ENCODE results near the gene APBB1IP.
"Not testable (repeated sequence)": the region's sequence is repeated elsewhere in the genome, so short reads cannot be mapped to it uniquely, and the experiment has no call there.

APBB1IP gene

GRCh38 chr10:26437637-26438461, at the start of gene APBB1IP:
TSS of gene APBB1IP (plus strand) at chr10:26438341. CDS start at chr10:26492327, 53,986 bp downstream.
- ChIA-PET POLR2A (ENCODE audit: low non-redundant PET) (no interaction called here), CTCF (no interaction called here)
- no peak within 1 kb of the TSS for H3K27ac ChIP-seq
- DNase-seq (ENCODE audit: low spot score): no peak
- TF ChIP-seq CTCF (conservative IDR thresholded peaks at IDR 0.05; ENCODE audit: low read depth): no peak

- ChIA-PET POLR2A (ENCODE audit: low non-redundant PET) (no interaction called here), CTCF (no interaction called here)
- TF ChIP-seq CTCF (conservative IDR thresholded peaks at IDR 0.05; ENCODE audit: low read depth): no peak
- DNase-seq (ENCODE audit: low spot score): no peak
- H3K27ac ChIP-seq: no peak overlapping the region
Observed at GRCh38 chr10:26389533-26389932, 48.6 kb upstream of the APBB1IP start.

GRCh38 chr10:26391701-26392695, 46.1 kb upstream of the APBB1IP start:
- no peak overlapping the region for H3K27ac ChIP-seq
- CTCF ChIA-PET: interaction anchor here (0.5 kb wide), 1 partner anchor 1348 kb away, joined by 3 read pairs; no protein-coding TSS in a partner anchor
- no peak for TF ChIP-seq CTCF (conservative IDR thresholded peaks at IDR 0.05; ENCODE audit: low read depth)
- DNase-seq (ENCODE audit: low spot score): no peak
- POLR2A ChIA-PET (ENCODE audit: low non-redundant PET): no interaction called here

GRCh38 chr10:26398353-26398752, 39.8 kb upstream of the APBB1IP start:
- H3K27ac ChIP-seq; CTCF ChIA-PET; DNase-seq (ENCODE audit: low spot score); POLR2A ChIA-PET (ENCODE audit: low non-redundant PET): not testable (repeated sequence)

GRCh38 chr10:26407406-26407969, 30.7 kb upstream of the APBB1IP start:
- H3K27ac ChIP-seq: no peak overlapping the region
- no peak for TF ChIP-seq CTCF (conservative IDR thresholded peaks at IDR 0.05; ENCODE audit: low read depth)
- POLR2A ChIA-PET (ENCODE audit: low non-redundant PET): no interaction called here
- CTCF ChIA-PET: interaction anchor here (0.6 kb wide), 1 partner anchor 158 kb away, joined by 3 read pairs; no protein-coding TSS in a partner anchor
- DNase-seq (ENCODE audit: low spot score): peak; percentile 14

- DNase-seq (ENCODE audit: low spot score): no peak
- H3K27ac ChIP-seq: no peak overlapping the region
- ChIA-PET POLR2A (ENCODE audit: low non-redundant PET) (no interaction called here), CTCF (no interaction called here)
- no peak for TF ChIP-seq CTCF (conservative IDR thresholded peaks at IDR 0.05; ENCODE audit: low read depth)
Observed at GRCh38 chr10:26408858-26409494, 29.2 kb upstream of the APBB1IP start.

Measured in RWPE1 (cell line).